Spleen (tissue), 7 donors: ENCODE data around the gene SLC13A3.

Experiments
- POLR2A ChIP-seq, 3 donors: fragments of 450-650 bp; IDR thresholded peaks; one replicate each; pipeline ENCODE4 v1.5.1; 2017; ENCODE audit warnings: antibody characterized with exemption in 3 of 3, mild to moderate bottlenecking in 1 of 3
- POLR2AphosphoS5 ChIP-seq, 3 donors: sonication (generic); formaldehyde crosslinking; IDR thresholded peaks; one replicate each; pipeline ENCODE4 v1.5.1; 2017; ENCODE audit warnings: antibody characterized with exemption in 3 of 3
- TF ChIP-seq, protein P1 (sequence below), 11 experiments: fragments of 200-600 bp in 7 of 11; fragments of 450-650 bp in 4 of 11; sonication (generic) in 4 of 11; IDR thresholded peaks in 8 of 11; conservative IDR thresholded peaks in 3 of 11; 1 replicate in 7 of 11; 2 replicates in 4 of 11; pipeline versions ENCODE4 v1.4.0 to v1.8.0; 2016 to 2021; ENCODE audit warnings: antibody characterized with exemption in 11 of 11, inconsistent platforms in 4 of 11, mild to moderate bottlenecking in 1 of 11
- donor health status: DM: no; HTN: no; CAD: no; lungs with moderate emphysema.
- donor health status: DM: no; HTN: no; CAD: no.
- donor health status: DM: no; HTN: no; CAD: no.

DNA sequence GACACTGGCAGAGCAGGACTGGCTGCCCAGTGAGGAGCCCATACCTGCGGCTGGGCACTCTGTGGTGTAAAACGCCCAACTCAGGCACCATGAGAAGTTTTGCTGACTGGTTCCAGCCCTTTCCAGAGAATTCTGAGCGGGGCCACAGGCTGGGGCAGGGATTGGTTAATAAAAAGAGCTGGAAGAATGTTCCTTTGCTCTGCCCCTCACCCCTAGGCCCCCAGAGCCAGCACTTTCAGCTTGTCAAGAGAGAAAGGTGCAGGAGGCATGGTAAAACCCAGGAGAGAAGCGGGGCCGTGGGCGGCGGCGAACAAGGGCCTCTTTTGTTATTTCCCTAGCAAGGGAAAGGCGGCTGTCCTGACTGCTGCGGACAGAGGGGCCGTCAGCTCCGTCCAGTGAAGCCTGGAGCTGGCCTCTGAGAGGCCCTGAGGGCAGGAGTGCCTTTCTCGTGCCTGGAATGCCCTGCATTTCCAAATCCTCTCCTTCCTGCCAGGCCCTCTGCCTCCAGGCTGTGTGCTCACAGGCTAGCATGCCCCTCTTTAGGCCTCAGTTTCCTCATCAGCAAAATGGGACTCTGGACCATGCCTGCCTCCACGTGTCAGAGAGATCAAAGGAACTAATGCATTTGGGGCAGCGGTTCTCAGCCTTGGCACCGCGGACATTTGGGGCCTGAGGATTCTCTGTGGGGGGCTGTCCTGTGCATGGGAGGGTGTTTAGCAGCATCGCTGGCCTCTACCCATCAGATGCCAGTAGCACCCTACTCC is 12.9 kb downstream of the SLC13A3 start:
- TF ChIP-seq, protein P1, sequence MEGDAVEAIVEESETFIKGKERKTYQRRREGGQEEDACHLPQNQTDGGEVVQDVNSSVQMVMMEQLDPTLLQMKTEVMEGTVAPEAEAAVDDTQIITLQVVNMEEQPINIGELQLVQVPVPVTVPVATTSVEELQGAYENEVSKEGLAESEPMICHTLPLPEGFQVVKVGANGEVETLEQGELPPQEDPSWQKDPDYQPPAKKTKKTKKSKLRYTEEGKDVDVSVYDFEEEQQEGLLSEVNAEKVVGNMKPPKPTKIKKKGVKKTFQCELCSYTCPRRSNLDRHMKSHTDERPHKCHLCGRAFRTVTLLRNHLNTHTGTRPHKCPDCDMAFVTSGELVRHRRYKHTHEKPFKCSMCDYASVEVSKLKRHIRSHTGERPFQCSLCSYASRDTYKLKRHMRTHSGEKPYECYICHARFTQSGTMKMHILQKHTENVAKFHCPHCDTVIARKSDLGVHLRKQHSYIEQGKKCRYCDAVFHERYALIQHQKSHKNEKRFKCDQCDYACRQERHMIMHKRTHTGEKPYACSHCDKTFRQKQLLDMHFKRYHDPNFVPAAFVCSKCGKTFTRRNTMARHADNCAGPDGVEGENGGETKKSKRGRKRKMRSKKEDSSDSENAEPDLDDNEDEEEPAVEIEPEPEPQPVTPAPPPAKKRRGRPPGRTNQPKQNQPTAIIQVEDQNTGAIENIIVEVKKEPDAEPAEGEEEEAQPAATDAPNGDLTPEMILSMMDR (IDR thresholded peaks at IDR 0.05 in 8 of 11, conservative IDR thresholded peaks at IDR 0.05 in 3 of 11), result no peak
- TF ChIP-seq POLR2AphosphoS5 (IDR thresholded peaks at IDR 0.05), result no peak
- no peak for TF ChIP-seq POLR2A (IDR thresholded peaks at IDR 0.05)
